Endodermal cell (in vitro differentiated cells): ENCODE measurements around the gene ENGASE. TPM values are rescaled to one million over a fixed set of nuclear protein-coding genes. Genes with fewer than 3 reads are reported as not detected.

ENCODE experiments used
- DNase-seq: peaks from one replicate; pipeline ENCODE4 v3.0.0-alpha.2; 2017
- H3K27ac ChIP-seq: 2 replicates; pipeline ENCODE4 v1.5.1; 2013; ENCODE audit warnings: mild to moderate bottlenecking, low read depth, low read length, moderate library complexity
- H3K27me3 ChIP-seq: 2 replicates; pipeline ENCODE4 v1.6.1; 2013; ENCODE audit warnings: mild to moderate bottlenecking, low read length, moderate library complexity; ENCODE audit not compliant: insufficient read depth, control insufficient read depth, poor library complexity, severe bottlenecking
- H3K36me3 ChIP-seq: 2 replicates; pipeline ENCODE4 v1.7.0; 2013; ENCODE audit warnings: mild to moderate bottlenecking, low read length, moderate library complexity; ENCODE audit not compliant: control insufficient read depth, insufficient read depth
- H3K4me1 ChIP-seq: one replicate; pipeline ENCODE4 v1.7.0; 2013; ENCODE audit warnings: low read length; ENCODE audit not compliant: control insufficient read depth, insufficient read depth
- H3K4me3 ChIP-seq: 2 replicates; pipeline ENCODE4 v1.5.1; 2013; ENCODE audit warnings: mild to moderate bottlenecking, low read length, moderate library complexity
- H3K9ac ChIP-seq: 2 replicates; pipeline ENCODE4 v1.6.1; 2013; ENCODE audit warnings: mild to moderate bottlenecking, low read length, moderate library complexity; ENCODE audit not compliant: poor library complexity, severe bottlenecking; ENCODE audit errors: extremely low read depth
- H3K9me3 ChIP-seq: 2 replicates; pipeline ENCODE4 v1.6.1; 2013; ENCODE audit warnings: mild to moderate bottlenecking, low read length, moderate library complexity; ENCODE audit not compliant: control insufficient read depth
- H3K27ac Mint-ChIP-seq: 2 replicates; pipeline ENCODE4 v1.8.0; 2020; ENCODE audit warnings: mixed read lengths
- H3K27me3 Mint-ChIP-seq: 2 replicates; pipeline ENCODE4 v1.8.0; 2021; ENCODE audit warnings: mild to moderate bottlenecking, mixed read lengths; ENCODE audit not compliant: insufficient read depth
- H3K36me3 Mint-ChIP-seq: 2 replicates; pipeline ENCODE4 v1.8.0; 2020; ENCODE audit warnings: low read depth, mixed read lengths
- H3K4me1 Mint-ChIP-seq: 2 replicates; pipeline ENCODE4 v1.8.0; 2020; ENCODE audit warnings: mixed read lengths
- H3K4me3 Mint-ChIP-seq: 2 replicates; pipeline ENCODE4 v1.8.0; 2020; ENCODE audit warnings: mild to moderate bottlenecking, moderate library complexity, mixed read lengths
- H3K9me3 Mint-ChIP-seq: 2 replicates; pipeline ENCODE4 v1.8.0; 2020; ENCODE audit warnings: mild to moderate bottlenecking, mixed read lengths
- WGBS, 2 experiments: methylation state at CpG; one replicate each; pipeline versions ENCODE4 v1.1.5 to v1.1.7; 2013; ENCODE audit warnings: missing lambda C conversion rate in 2 of 2, mixed read lengths in 1 of 2; ENCODE audit not compliant: insufficient coverage in 1 of 2, insufficient read length in 1 of 2; 5-methylcytosine and 5-hydroxymethylcytosine counted together
- total RNA-seq, 2 donors: library from RNA; stranded (reverse); fragmentation: NEBNext Ultra II Directional in 1 of 2; extraction: Animal tissue kit (Norgen Biotek cat#: 25700) in 1 of 2; gene quantifications; 2 replicates in 1 of 2; 3 replicates in 1 of 2; pipeline ENCODE4 v1.2.1, GENCODE V29; 2021
- TF ChIP-seq, protein P1 (sequence below): fragments of 200-600 bp; sonication (generic); conservative IDR thresholded peaks from 2 replicates; pipeline ENCODE4 v1.5.0; 2021; ENCODE audit warnings: antibody characterized with exemption, mild to moderate bottlenecking

The ENGASE gene
- total RNA-seq, 2 donors from 2014 or later: 40.8 to 42.0 TPM

DNA sequence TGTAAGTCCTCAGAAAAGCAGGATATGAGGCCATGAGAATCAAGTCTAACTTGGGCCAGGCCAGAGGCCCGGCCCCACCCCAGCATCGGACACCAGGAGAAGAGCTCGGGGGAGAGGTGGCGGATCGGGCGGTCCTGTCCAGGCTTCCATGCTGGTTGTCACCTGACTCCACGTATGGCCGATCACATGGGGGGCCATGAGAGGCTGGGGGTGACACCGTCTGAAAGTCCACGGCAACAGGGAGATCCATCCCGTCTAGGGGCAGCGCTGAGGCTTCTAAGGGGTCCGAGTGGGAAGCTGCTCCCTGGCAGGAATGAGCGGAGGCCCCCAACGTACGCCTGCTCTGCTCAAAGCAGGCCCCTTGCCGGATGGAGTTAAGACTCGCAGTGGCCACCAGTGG is 25.8 kb downstream of the ENGASE start:
- no peaks in the 10 kb centered on the region for H3K36me3 ChIP-seq
- Mint-ChIP-seq H3K4me3 (no peak overlapping the region), H3K4me1 (no peaks in the 10 kb centered on the region), H3K9me3 (no peaks in the 10 kb centered on the region), H3K27me3 (no peaks in the 10 kb centered on the region), H3K36me3 (no peaks in the 10 kb centered on the region), H3K27ac (no peak overlapping the region)
- DNase-seq: no peak
- H3K9me3 ChIP-seq: no peaks in the 10 kb centered on the region
- no peak overlapping the region for H3K27ac ChIP-seq
- H3K4me3 ChIP-seq: no peak overlapping the region
- H3K27me3 ChIP-seq: no peaks in the 10 kb centered on the region
- H3K4me1 ChIP-seq: no peaks in the 10 kb centered on the region
- no peak overlapping the region for H3K9ac ChIP-seq
- 90 to 97% methylated on average over 13 to 18 of the region's 18 CpGs for WGBS, 2 experiments
- TF ChIP-seq, protein P1, sequence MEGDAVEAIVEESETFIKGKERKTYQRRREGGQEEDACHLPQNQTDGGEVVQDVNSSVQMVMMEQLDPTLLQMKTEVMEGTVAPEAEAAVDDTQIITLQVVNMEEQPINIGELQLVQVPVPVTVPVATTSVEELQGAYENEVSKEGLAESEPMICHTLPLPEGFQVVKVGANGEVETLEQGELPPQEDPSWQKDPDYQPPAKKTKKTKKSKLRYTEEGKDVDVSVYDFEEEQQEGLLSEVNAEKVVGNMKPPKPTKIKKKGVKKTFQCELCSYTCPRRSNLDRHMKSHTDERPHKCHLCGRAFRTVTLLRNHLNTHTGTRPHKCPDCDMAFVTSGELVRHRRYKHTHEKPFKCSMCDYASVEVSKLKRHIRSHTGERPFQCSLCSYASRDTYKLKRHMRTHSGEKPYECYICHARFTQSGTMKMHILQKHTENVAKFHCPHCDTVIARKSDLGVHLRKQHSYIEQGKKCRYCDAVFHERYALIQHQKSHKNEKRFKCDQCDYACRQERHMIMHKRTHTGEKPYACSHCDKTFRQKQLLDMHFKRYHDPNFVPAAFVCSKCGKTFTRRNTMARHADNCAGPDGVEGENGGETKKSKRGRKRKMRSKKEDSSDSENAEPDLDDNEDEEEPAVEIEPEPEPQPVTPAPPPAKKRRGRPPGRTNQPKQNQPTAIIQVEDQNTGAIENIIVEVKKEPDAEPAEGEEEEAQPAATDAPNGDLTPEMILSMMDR: no peak

DNA sequence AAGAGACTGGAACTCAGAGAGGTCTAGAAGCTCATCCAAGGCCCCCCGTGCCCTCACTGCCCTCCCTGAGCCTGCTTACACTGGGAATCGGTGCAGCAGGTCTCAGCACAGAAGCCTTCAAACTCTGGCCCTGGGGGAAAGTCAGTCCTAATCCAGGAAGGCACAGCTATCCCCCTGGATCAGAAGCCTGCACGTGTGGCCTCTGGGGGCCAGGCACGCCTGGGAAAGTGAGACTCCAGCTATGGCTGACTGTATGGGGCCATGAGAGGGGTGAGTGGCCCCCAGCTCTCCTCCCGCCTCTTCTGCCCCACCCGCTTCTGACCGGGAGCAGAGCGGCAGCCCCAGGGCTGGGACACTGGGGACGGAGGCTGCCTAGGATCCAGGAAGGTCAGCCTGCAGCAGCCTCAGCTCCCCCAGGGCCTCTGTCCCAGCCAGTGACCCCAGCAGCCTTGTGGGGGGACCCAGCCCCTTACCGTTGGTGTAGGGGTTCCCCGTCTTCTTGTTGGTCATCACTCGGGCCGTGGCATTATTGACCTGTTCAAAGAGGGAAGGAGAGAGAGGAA is 26.6 kb downstream of the ENGASE start:
- H3K36me3 Mint-ChIP-seq: no peaks in the 10 kb centered on the region
- no peaks in the 10 kb centered on the region for H3K4me1 Mint-ChIP-seq
- H3K9me3 ChIP-seq: no peaks in the 10 kb centered on the region
- no peak overlapping the region for H3K9ac ChIP-seq
- no peak overlapping the region for H3K4me3 Mint-ChIP-seq
- no peak overlapping the region for H3K27ac ChIP-seq
- H3K4me1 ChIP-seq: no peaks in the 10 kb centered on the region
- no peaks in the 10 kb centered on the region for H3K36me3 ChIP-seq
- no peaks in the 10 kb centered on the region for H3K27me3 ChIP-seq
- no peaks in the 10 kb centered on the region for H3K9me3 Mint-ChIP-seq
- DNase-seq: no peak
- 84 to 85% methylated on average over 7 to 13 of the region's 13 CpGs for WGBS, 2 experiments
- no peak overlapping the region for H3K4me3 ChIP-seq
- TF ChIP-seq, protein P1: no peak
- H3K27ac Mint-ChIP-seq: no peak overlapping the region
- H3K27me3 Mint-ChIP-seq: no peaks in the 10 kb centered on the region

DNA sequence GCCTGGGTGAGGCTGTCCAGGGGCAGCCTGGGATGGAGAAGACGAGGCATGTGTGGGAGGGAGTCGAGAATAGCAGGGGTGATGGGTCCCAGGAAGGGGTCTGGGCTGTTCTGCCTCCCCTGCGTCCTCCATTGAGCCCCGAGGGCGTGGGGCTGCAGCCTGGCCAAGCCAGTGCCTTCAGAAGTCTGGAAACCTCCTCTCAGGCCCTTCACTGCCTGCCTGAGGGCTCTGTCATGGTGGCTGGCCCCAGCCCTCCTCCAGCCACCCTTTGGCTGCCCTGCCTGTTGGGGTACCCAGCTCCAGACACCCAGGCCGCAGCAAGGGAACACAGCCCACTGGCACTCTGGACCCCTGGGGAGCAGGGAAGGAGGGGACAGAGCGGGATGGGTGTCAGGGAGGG is 27.6 kb downstream of the ENGASE start:
- TF ChIP-seq, protein P1: no peak
- Mint-ChIP-seq H3K4me3 (no peak overlapping the region), H3K36me3 (no peaks in the 10 kb centered on the region), H3K9me3 (no peaks in the 10 kb centered on the region), H3K27me3 (no peaks in the 10 kb centered on the region), H3K4me1 (no peaks in the 10 kb centered on the region), H3K27ac (no peak overlapping the region)
- Histone ChIP-seq H3K36me3 (no peaks in the 10 kb centered on the region), H3K4me3 (no peak overlapping the region), H3K4me1 (no peaks in the 10 kb centered on the region), H3K9ac (no peak overlapping the region), H3K27ac (no peak overlapping the region), H3K27me3 (no peaks in the 10 kb centered on the region), H3K9me3 (no peaks in the 10 kb centered on the region)
- WGBS, 2 experiments: 89 to 93% methylated on average over 6 to 7 of the region's 7 CpGs
- no peak for DNase-seq
